Esophagus muscularis mucosa (tissue), 4 donors: Measurements from ENCODE around the gene BEND6. TPM values are rescaled to one million over a fixed set of nuclear protein-coding genes. Genes with fewer than 3 reads are reported as not detected.

ENCODE experiments used
- DNase-seq: peaks from one replicate; pipeline ENCODE4 v3.0.0-alpha.2; 2017; ENCODE audit errors: extremely low spot score
- H3K27ac ChIP-seq, 4 donors: fragments of 200-600 bp; sonication (generic); replicated peaks in 1 of 4; 1 replicate in 3 of 4; 2 replicates in 1 of 4; pipeline ENCODE4 v1.5.1; 2016 to 2019; ENCODE audit warnings: mild to moderate bottlenecking in 1 of 4
- H3K27me3 ChIP-seq, 4 donors: fragments of 200-600 bp; sonication (generic); one replicate each; pipeline versions ENCODE4 v1.5.1 to v1.6.0; 2016 to 2019
- H3K36me3 ChIP-seq, 4 donors: fragments of 200-600 bp; sonication (generic); one replicate each; pipeline ENCODE4 v1.5.1; 2016 to 2019
- H3K4me1 ChIP-seq, 4 donors: fragments of 200-600 bp; sonication (generic); one replicate each; pipeline ENCODE4 v1.5.1; 2016 to 2019
- H3K4me3 ChIP-seq, 4 donors: fragments of 200-600 bp; sonication (generic); 1 replicate in 2 of 4; 2 replicates in 2 of 4; pipeline ENCODE4 v1.5.1; 2016 to 2019; ENCODE audit warnings: mild to moderate bottlenecking in 4 of 4, moderate library complexity in 1 of 4
- H3K9me3 ChIP-seq, 4 donors: fragments of 200-600 bp; sonication (generic); 1 replicate in 3 of 4; 2 replicates in 1 of 4; pipeline ENCODE4 v1.5.1; 2016 to 2019
- CTCF ChIP-seq, 3 experiments: fragments of 200-600 bp in 2 of 3; fragments of 450-650 bp in 1 of 3; sonication (generic) in 2 of 3; IDR thresholded peaks; one replicate each; pipeline ENCODE4 v1.5.1; 2017 to 2019; ENCODE audit warnings: antibody characterized with exemption in 3 of 3, mild to moderate bottlenecking in 2 of 3, moderate library complexity in 1 of 3
- EP300 ChIP-seq: sonication (generic); formaldehyde crosslinking; IDR thresholded peaks from one replicate; pipeline ENCODE4 v1.6.1; 2017; ENCODE audit warnings: antibody characterized with exemption
- POLR2A ChIP-seq: fragments of 450-650 bp; IDR thresholded peaks from one replicate; pipeline ENCODE4 v1.6.1; 2017; ENCODE audit warnings: antibody characterized with exemption, moderate library complexity, mild to moderate bottlenecking, low read depth
- POLR2AphosphoS5 ChIP-seq, 2 donors: sonication (generic); formaldehyde crosslinking; IDR thresholded peaks; one replicate each; pipeline ENCODE4 v1.6.1; 2017; ENCODE audit warnings: antibody characterized with exemption in 2 of 2
- WGBS: methylation state at CpG from one replicate; pipeline ENCODE4 v1.1.5; 2018; 5-methylcytosine and 5-hydroxymethylcytosine counted together
- intact Hi-C: fragments of 100-400 bp; cut with DNase I; formaldehyde crosslinking; loops from one replicate; pipeline ENCODE4 v1.15.1; 2023
- total RNA-seq, 4 donors: library from RNA; depleted of rRNA; stranded (reverse); fragments of >200 nt; gene quantifications; one replicate each; pipeline versions ENCODE4 v1.1.0 to v1.2.1, GENCODE V29; 2016

BEND6 gene
- total RNA-seq, 4 donors from 2014 or later = 0.45 to 1.7 (median 1.5) TPM

GRCh38 chr6:56965126-56965525 lies 10.2 kb downstream of the BEND6 start:
- Histone ChIP-seq H3K4me1 (no peaks in the 10 kb centered on the region), H3K36me3 (no peaks in the 10 kb centered on the region), H3K27ac (no peak overlapping the region), H3K27me3 (no peaks in the 10 kb centered on the region), H3K4me3 (no peak overlapping the region), H3K9me3 (no peaks in the 10 kb centered on the region)
- 95% methylated on average over 1 of the region's 1 CpG for WGBS
- intact Hi-C loops = no loop called here
- no peak for TF ChIP-seq EP300
- no peak for TF ChIP-seq POLR2AphosphoS5 (IDR thresholded peaks at IDR 0.05)
- no peak for TF ChIP-seq CTCF (IDR thresholded peaks at IDR 0.05)
- no peak for TF ChIP-seq POLR2A
- DNase-seq = no peak

- no peaks in the 10 kb centered on the region for H3K4me1 ChIP-seq
- TF ChIP-seq POLR2A (no peak), CTCF (IDR thresholded peaks at IDR 0.05) (no peak), EP300 (no peak), POLR2AphosphoS5 (IDR thresholded peaks at IDR 0.05) (no peak)
- H3K36me3 ChIP-seq = no peaks in the 10 kb centered on the region
- no peaks in the 10 kb centered on the region for H3K9me3 ChIP-seq
- no peak overlapping the region for H3K27ac ChIP-seq
- no peaks in the 10 kb centered on the region for H3K27me3 ChIP-seq
- DNase-seq = no peak
- intact Hi-C loops = no loop called here
- WGBS = 92% methylated on average over 1 of the region's 1 CpG
- no peak overlapping the region for H3K4me3 ChIP-seq
These were observed 15.9 kb downstream of the BEND6 start for GRCh38 chr6:56970849-56971248.

- no peak for DNase-seq
- 94% methylated on average over 1 of the region's 1 CpG for WGBS
- intact Hi-C loops = no loop called here
These were observed 22.3 kb downstream of the BEND6 start for GRCh38 chr6:56977192-56977591.

GRCh38 chr6:56978530-56978929 lies 23.6 kb downstream of the BEND6 start:
- H3K27ac ChIP-seq = no peak overlapping the region
- H3K36me3 ChIP-seq = no peaks in the 10 kb centered on the region
- TF ChIP-seq POLR2A (no peak), EP300 (no peak), CTCF (IDR thresholded peaks at IDR 0.05) (no peak), POLR2AphosphoS5 (IDR thresholded peaks at IDR 0.05) (no peak)
- H3K9me3 ChIP-seq = peaks cover 0 to 14% (median 6%) of the 10 kb centered on the region in 4 donors
- DNase-seq = no peak
- no peak overlapping the region for H3K4me3 ChIP-seq
- intact Hi-C loops = no loop called here
- H3K4me1 ChIP-seq = no peaks in the 10 kb centered on the region
- no peaks in the 10 kb centered on the region for H3K27me3 ChIP-seq
- 100% methylated on average over 1 of the region's 1 CpG for WGBS

More at GRCh38 chr6:56977192-56977591, 22.3 kb downstream of the BEND6 start:
- Histone ChIP-seq H3K27ac (no peak overlapping the region), H3K4me3 (no peak overlapping the region), H3K4me1 (no peaks in the 10 kb centered on the region), H3K27me3 (no peaks in the 10 kb centered on the region), H3K36me3 (no peaks in the 10 kb centered on the region), H3K9me3 (peaks cover 0 to 14% (median 6%) of the 10 kb centered on the region in 4 donors)
- TF ChIP-seq CTCF (IDR thresholded peaks at IDR 0.05) (no peak), POLR2A (no peak), POLR2AphosphoS5 (IDR thresholded peaks at IDR 0.05) (no peak), EP300 (no peak)

- Histone ChIP-seq H3K36me3 (no peaks in the 10 kb centered on the region), H3K4me1 (no peaks in the 10 kb centered on the region), H3K9me3 (no peaks in the 10 kb centered on the region), H3K4me3 (no peak overlapping the region), H3K27ac (no peak overlapping the region), H3K27me3 (no peaks in the 10 kb centered on the region)
- no peak for TF ChIP-seq POLR2AphosphoS5 (IDR thresholded peaks at IDR 0.05)
- TF ChIP-seq EP300 = no peak
- no peak for TF ChIP-seq CTCF (IDR thresholded peaks at IDR 0.05)
- TF ChIP-seq POLR2A = no peak
- 85% methylated on average over 5 of the region's 5 CpGs for WGBS
- DNase-seq = no peak
- intact Hi-C loops = no loop called here
These were observed 29.5 kb downstream of the BEND6 start for GRCh38 chr6:56984361-56984760.
